Panc1 (cell line): ENCODE results near the gene LRRK1. TPM values are rescaled to one million over a fixed set of nuclear protein-coding genes. Genes with fewer than 3 reads are reported as not detected.

Experiments used
- ATAC-seq: fragments of 200-7000 bp; cut with Tn5 transposase; 2 replicates; pipeline ENCODE4 v1.9.1; 2020; ENCODE audit warnings: mild to moderate bottlenecking, moderate library complexity
- BruUV-seq: library from RNA; stranded (reverse); fragments of 400-500 nt; replicated peaks from 2 replicates; lab custom pipeline; 2021; lab: Mats Ljungman, UMichigan
- CTCF ChIA-PET: fragments of 300-600 bp; sonication (Branson Sonifier 250); formaldehyde crosslinking; loops from one replicate; lab custom pipeline; 2022; ENCODE audit warnings: antibody characterized with exemption; lab: Charles Lee
- POLR2A ChIA-PET: fragments of 300-600 bp; sonication (Branson Sonifier 250); formaldehyde crosslinking; loops from one replicate; lab custom pipeline; 2022; ENCODE audit warnings: antibody characterized with exemption; lab: Charles Lee
- DNase-seq: peaks from one replicate; pipeline ENCODE4 v3.0.0-alpha.2; 2010; ENCODE audit warnings: low read depth, low spot score
- H3K27ac ChIP-seq: 2 replicates; pipeline ENCODE4 v1.5.1; 2011; ENCODE audit warnings: mild to moderate bottlenecking, low read length, inconsistent platforms
- H3K27me3 ChIP-seq: fragments of 200-500 bp; sonication (Bioruptor generic); 2 replicates; pipeline ENCODE4 v1.6.0; 2014; ENCODE audit warnings: low read length, inconsistent platforms; ENCODE audit not compliant: control insufficient read depth, insufficient read depth
- H3K36me3 ChIP-seq: fragments of 200-500 bp; sonication (Bioruptor generic); 2 replicates; pipeline ENCODE4 v1.5.1; 2014; ENCODE audit warnings: inconsistent platforms, mild to moderate bottlenecking, low read length, moderate library complexity; ENCODE audit not compliant: control insufficient read depth, insufficient read depth
- H3K4me1 ChIP-seq: 2 replicates; pipeline ENCODE4 v1.5.1; 2011; ENCODE audit warnings: inconsistent platforms, mild to moderate bottlenecking, low read length, moderate library complexity; ENCODE audit not compliant: control insufficient read depth, insufficient read depth
- H3K4me3 ChIP-seq, 2 experiments: 2 replicates each; pipeline ENCODE4 v1.5.1; 2011 to 2012; ENCODE audit warnings: low read depth in 2 of 2, low read length in 2 of 2, mild to moderate bottlenecking in 2 of 2, inconsistent platforms in 1 of 2, moderate library complexity in 1 of 2
- H3K9me3 ChIP-seq: fragments of 200-500 bp; sonication (Bioruptor generic); 2 replicates; pipeline ENCODE4 v1.5.1; 2014; ENCODE audit warnings: low read depth, mild to moderate bottlenecking, inconsistent platforms, low read length, moderate library complexity; ENCODE audit not compliant: control insufficient read depth, insufficient read depth
- POLR2AphosphoS5 ChIP-seq: IDR thresholded peaks from 2 replicates; pipeline ENCODE4 v1.6.1; 2012; ENCODE audit warnings: mild to moderate bottlenecking, low read depth, low read length, moderate library complexity
- REST ChIP-seq, 2 experiments: IDR thresholded peaks; 2 replicates each; pipeline ENCODE4 v1.6.1; 2011 to 2012; ENCODE audit warnings: low read depth in 2 of 2, control low read depth in 1 of 2, low read length in 1 of 2, mild to moderate bottlenecking in 1 of 2, moderate library complexity in 1 of 2; ENCODE audit not compliant: insufficient read depth in 1 of 2
- SIN3A ChIP-seq: IDR thresholded peaks from 2 replicates; pipeline ENCODE4 v1.6.1; 2012; ENCODE audit warnings: low read depth, mild to moderate bottlenecking, low read length, moderate library complexity, borderline replicate concordance; ENCODE audit not compliant: insufficient read depth
- TCF7L2 ChIP-seq: IDR thresholded peaks from 2 replicates; pipeline ENCODE4 v1.6.1; 2011; ENCODE audit warnings: mild to moderate bottlenecking, low read depth, low read length, inconsistent platforms
- in situ Hi-C: cut with HindIII; loops from 2 replicates; pipeline ENCODE4 v1.10.0; 2016; ENCODE audit warnings: low sequenced_read_pairs, low pct_unique_long_range_greater_than_20kb
- intact Hi-C: fragments of 100-400 bp; cut with micrococcal nuclease; formaldehyde crosslinking; loops from one replicate; pipeline ENCODE4 v1.10.0; 2022; ENCODE audit not compliant: unreplicated experiment
- total RNA-seq: library from RNA; stranded (reverse); gene quantifications from one replicate; pipeline ENCODE4 v1.2.1, GENCODE V29; 2021; ENCODE audit not compliant: unreplicated experiment
- TF ChIP-seq, protein P1 (sequence below): fragments of 450-650 bp; IDR thresholded peaks from 2 replicates; pipeline ENCODE4 v1.5.1; 2017; ENCODE audit warnings: mild to moderate bottlenecking

The LRRK1 gene
- total RNA-seq, 1 experiment from 2014 or later = 88.0 TPM

- ATAC-seq = no peak
Observed at GRCh38 chr15:101063891-101064794, 145.0 kb downstream of the LRRK1 start.

More at GRCh38 chr15:101063891-101064794, 145.0 kb downstream of the LRRK1 start:
- no peak for TF ChIP-seq REST (IDR thresholded peaks at IDR 0.05; ENCODE audit: insufficient read depth in 1 of 2, low read depth in 2 of 2, low read length in 1 of 2)
- TF ChIP-seq, protein P1, sequence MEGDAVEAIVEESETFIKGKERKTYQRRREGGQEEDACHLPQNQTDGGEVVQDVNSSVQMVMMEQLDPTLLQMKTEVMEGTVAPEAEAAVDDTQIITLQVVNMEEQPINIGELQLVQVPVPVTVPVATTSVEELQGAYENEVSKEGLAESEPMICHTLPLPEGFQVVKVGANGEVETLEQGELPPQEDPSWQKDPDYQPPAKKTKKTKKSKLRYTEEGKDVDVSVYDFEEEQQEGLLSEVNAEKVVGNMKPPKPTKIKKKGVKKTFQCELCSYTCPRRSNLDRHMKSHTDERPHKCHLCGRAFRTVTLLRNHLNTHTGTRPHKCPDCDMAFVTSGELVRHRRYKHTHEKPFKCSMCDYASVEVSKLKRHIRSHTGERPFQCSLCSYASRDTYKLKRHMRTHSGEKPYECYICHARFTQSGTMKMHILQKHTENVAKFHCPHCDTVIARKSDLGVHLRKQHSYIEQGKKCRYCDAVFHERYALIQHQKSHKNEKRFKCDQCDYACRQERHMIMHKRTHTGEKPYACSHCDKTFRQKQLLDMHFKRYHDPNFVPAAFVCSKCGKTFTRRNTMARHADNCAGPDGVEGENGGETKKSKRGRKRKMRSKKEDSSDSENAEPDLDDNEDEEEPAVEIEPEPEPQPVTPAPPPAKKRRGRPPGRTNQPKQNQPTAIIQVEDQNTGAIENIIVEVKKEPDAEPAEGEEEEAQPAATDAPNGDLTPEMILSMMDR = no peak
- TF ChIP-seq SIN3A = no peak
- no peak for TF ChIP-seq POLR2AphosphoS5
- TF ChIP-seq TCF7L2 = no peak
- peaks cover 3% of the 10 kb centered on the region for H3K36me3 ChIP-seq
- in situ Hi-C loops = no loop called here
- ChIA-PET POLR2A (no interaction called here), CTCF (interaction anchor here (0.6 kb wide), 1 partner anchor 518 kb away, joined by 3 read pairs; no protein-coding TSS in a partner anchor)
- no peaks in the 10 kb centered on the region for H3K27me3 ChIP-seq
- BruUV-seq = no TSS peak
- H3K9me3 ChIP-seq = no peaks in the 10 kb centered on the region
- H3K27ac ChIP-seq = no peak overlapping the region
- H3K4me3 ChIP-seq = no peak overlapping the region
- no peak for DNase-seq
- intact Hi-C loops = no loop called here
- H3K4me1 ChIP-seq = peaks cover 6% of the 10 kb centered on the region; the same call in 1 of the 2 replicates
